NAMALWA (cell line): ENCODE results near the gene ZNF526.
A peak's percentile ranks its signal among the peaks of the same experiment; 100 is the strongest.

Experiments
- DNase-seq: peaks from one replicate; pipeline ENCODE4 v3.0.0-alpha.2; 2015; ENCODE audit warnings: low spot score

ZNF526 gene

GRCh38 chr19:42197375-42197817, 22.7 kb upstream of the ZNF526 start:
- DNase-seq: no peak

GRCh38 chr19:42198676-42199439, 21.3 kb upstream of the ZNF526 start:
- DNase-seq: peak; percentile 56

- no peak for DNase-seq
These were observed 20.5 kb upstream of the ZNF526 start for GRCh38 chr19:42199440-42200115.

- DNase-seq: no peak
These were observed 19.9 kb upstream of the ZNF526 start for GRCh38 chr19:42200116-42200715.

- DNase-seq: no peak
These were observed 18.4 kb upstream of the ZNF526 start for GRCh38 chr19:42201489-42202289.

- DNase-seq: no peak
These were observed 17.7 kb upstream of the ZNF526 start for GRCh38 chr19:42202290-42202880.

GRCh38 chr19:42203700-42204099, 16.4 kb upstream of the ZNF526 start:
- DNase-seq: no peak

GRCh38 chr19:42204664-42205063, 15.4 kb upstream of the ZNF526 start:
- no peak for DNase-seq

- DNase-seq: no peak
These were observed 13.0 kb upstream of the ZNF526 start for GRCh38 chr19:42206871-42207755.

GRCh38 chr19:42207767-42208271, 12.3 kb upstream of the ZNF526 start:
- no peak for DNase-seq

- DNase-seq: no peak
These were observed 11.5 kb upstream of the ZNF526 start for GRCh38 chr19:42208612-42209011.

- DNase-seq: no peak
These were observed 7.2 kb upstream of the ZNF526 start for GRCh38 chr19:42212886-42213285.

- no peak for DNase-seq
These were observed 5.2 kb upstream of the ZNF526 start for GRCh38 chr19:42214810-42215485.

GRCh38 chr19:42216653-42217519, 3.2 kb upstream of the ZNF526 start:
- peak; percentile 23 for DNase-seq

- peak; percentile 99 for DNase-seq
These were observed 2.3 kb upstream of the ZNF526 start, which contains the start of gene DEDD2 for GRCh38 chr19:42217520-42218437. Gene DEDD2 (minus strand): TSS chr19:42217677. CDS start chr19:42217007, 670 bp downstream.

- DNase-seq: no peak
These were observed 612 bp downstream of the ZNF526 start for GRCh38 chr19:42220751-42221097.

GRCh38 chr19:42224940-42225717, 5.0 kb downstream of the ZNF526 start:
- no peak for DNase-seq
